A673 (cell line): ENCODE data around the gene RAD50. TPM values are rescaled to one million over a fixed set of nuclear protein-coding genes. Genes with fewer than 3 reads are reported as not detected.

Experiments used
- BruUV-seq: library from RNA; stranded (reverse); fragments of 400-500 nt; replicated peaks from 2 replicates; lab custom pipeline; 2021; lab: Mats Ljungman, UMichigan
- CTCF ChIA-PET: fragments of 300-600 bp; sonication (Branson Sonifier 250); formaldehyde crosslinking; loops from one replicate; lab custom pipeline; 2022; ENCODE audit warnings: antibody characterized with exemption; lab: Charles Lee
- POLR2A ChIA-PET: fragments of 300-600 bp; sonication (Branson Sonifier 250); formaldehyde crosslinking; loops from one replicate; lab custom pipeline; 2022; ENCODE audit warnings: antibody characterized with exemption; ENCODE audit not compliant: low non-redundant PET; lab: Charles Lee
- DNase-seq: peaks from one replicate; pipeline ENCODE4 v3.0.0-alpha.2; 2015; ENCODE audit warnings: low spot score
- H3K27ac ChIP-seq: fragments of 200-600 bp; sonication (generic); 2 replicates; pipeline ENCODE4 v1.5.1; 2016; ENCODE audit warnings: mixed run types, low read depth, mild to moderate bottlenecking, mixed read lengths, antibody characterized with exemption, low read length; ENCODE audit not compliant: poor library complexity, severe bottlenecking
- H3K27me3 ChIP-seq: fragments of 200-600 bp; sonication (generic); replicated peaks from 2 replicates; pipeline ENCODE4 v1.6.1; 2017; ENCODE audit warnings: mixed run types, low read depth, mild to moderate bottlenecking, mixed read lengths, antibody characterized with exemption, low read length; ENCODE audit not compliant: insufficient read depth, poor library complexity
- H3K36me3 ChIP-seq: fragments of 200-600 bp; sonication (generic); 2 replicates; pipeline ENCODE4 v1.6.1; 2016; ENCODE audit warnings: mixed run types, mild to moderate bottlenecking, mixed read lengths, antibody characterized with exemption, low read length; ENCODE audit not compliant: insufficient read depth, poor library complexity, severe bottlenecking
- H3K4me1 ChIP-seq: fragments of 200-600 bp; sonication (generic); 2 replicates; pipeline ENCODE4 v1.6.1; 2017; ENCODE audit warnings: mixed run types, mild to moderate bottlenecking, mixed read lengths, antibody characterized with exemption, low read length; ENCODE audit not compliant: insufficient read depth, poor library complexity, severe bottlenecking
- H3K4me3 ChIP-seq: fragments of 200-600 bp; sonication (generic); 2 replicates; pipeline ENCODE4 v1.5.1; 2016; ENCODE audit warnings: low read depth, mixed run types, mild to moderate bottlenecking, mixed read lengths, low read length; ENCODE audit not compliant: poor library complexity, severe bottlenecking
- H3K9me3 ChIP-seq: fragments of 200-600 bp; sonication (generic); 2 replicates; pipeline ENCODE4 v1.6.1; 2016; ENCODE audit warnings: mixed run types, low read depth, mild to moderate bottlenecking, mixed read lengths, antibody characterized with exemption, low read length; ENCODE audit not compliant: poor library complexity, severe bottlenecking
- CTCF ChIP-seq: fragments of 300-800, 200-600 bp; sonication (generic); conservative IDR thresholded peaks from 2 replicates; pipeline ENCODE4 v1.5.1; 2017; ENCODE audit warnings: low read depth, mild to moderate bottlenecking, antibody characterized with exemption, low read length, moderate library complexity, mixed read lengths
- EZH2 ChIP-seq: fragments of 200-600 bp; sonication (generic); IDR thresholded peaks from 2 replicates; pipeline ENCODE4 v1.6.1; 2017; ENCODE audit warnings: borderline replicate concordance, low read depth, mild to moderate bottlenecking, mixed read lengths, antibody characterized with exemption, low read length; ENCODE audit not compliant: poor library complexity, severe bottlenecking
- intact Hi-C: fragments of 100-400 bp; cut with micrococcal nuclease; formaldehyde crosslinking; loops from one replicate; pipeline ENCODE4 v1.10.0; 2022; ENCODE audit not compliant: unreplicated experiment
- total RNA-seq: library from RNA; stranded (reverse); gene quantifications from 2 replicates; pipeline ENCODE4 v1.2.3, GENCODE V29; 2021

RAD50 gene
- total RNA-seq, 1 experiment from 2014 or later: 43.6 TPM

GRCh38 chr5:132651838-132652469 is 95.2 kb downstream of the RAD50 start:
- Histone ChIP-seq H3K4me1 (peaks cover 4% of the 10 kb centered on the region), H3K27me3 (no peaks in the 10 kb centered on the region), H3K36me3 (no peaks in the 10 kb centered on the region), H3K9me3 (no peaks in the 10 kb centered on the region), H3K27ac (no peak overlapping the region), H3K4me3 (no peak overlapping the region)
- DNase-seq: no peak
- TF ChIP-seq EZH2 (no peak), CTCF (no peak)
- no TSS peak for BruUV-seq
- CTCF ChIA-PET: no interaction called here
- intact Hi-C loops: no loop called here
- POLR2A ChIA-PET: no interaction called here

GRCh38 chr5:132653716-132654115 is 96.9 kb downstream of the RAD50 start:
- CTCF ChIA-PET: no interaction called here
- intact Hi-C loops: no loop called here

GRCh38 chr5:132655821-132656773 is 99.3 kb downstream of the RAD50 start:
- peak overlapping the region; percentile 40 for H3K4me3 ChIP-seq
- CTCF ChIA-PET: no interaction called here
- no peak overlapping the region for H3K27ac ChIP-seq
- TF ChIP-seq CTCF (peak; percentile 37; the same call in 1 of the 2 replicates), EZH2 (no peak)
- POLR2A ChIA-PET: no interaction called here
- intact Hi-C loops: no loop called here
- H3K27me3 ChIP-seq: no peaks in the 10 kb centered on the region
- no TSS peak for BruUV-seq
- peak; percentile 32 for DNase-seq
- H3K4me1 ChIP-seq: peaks cover 4% of the 10 kb centered on the region
- H3K9me3 ChIP-seq: no peaks in the 10 kb centered on the region
- no peaks in the 10 kb centered on the region for H3K36me3 ChIP-seq

More at GRCh38 chr5:132653716-132654115, 96.9 kb downstream of the RAD50 start:
- POLR2A ChIA-PET: no interaction called here
- BruUV-seq: no TSS peak
- Histone ChIP-seq H3K27ac (no peak overlapping the region), H3K36me3 (no peaks in the 10 kb centered on the region), H3K27me3 (no peaks in the 10 kb centered on the region), H3K9me3 (no peaks in the 10 kb centered on the region), H3K4me3 (no peak overlapping the region), H3K4me1 (peaks cover 4% of the 10 kb centered on the region)
- DNase-seq: no peak
- TF ChIP-seq CTCF: no peak
- TF ChIP-seq EZH2: no peak
